ENCODE data around the gene GRAMD4. TPM values are rescaled to one million over a fixed set of nuclear protein-coding genes. Genes with fewer than 3 reads are reported as not detected.

GRAMD4 gene
- total and polyA plus RNA-seq, 2 experiments from 2014 or later, result 21.8 to 31.0 TPM

- no peak overlapping the region for H3K4me2 ChIP-seq
- H3K27me3 ChIP-seq, result no peaks in the 10 kb centered on the region
- H3K27ac ChIP-seq, result no peak overlapping the region
- H3K79me2 ChIP-seq, result peaks cover 80% of the 10 kb centered on the region
- no peaks in the 10 kb centered on the region for H3K9me2 ChIP-seq (replicated peaks; ENCODE audit: insufficient read depth)
- H3K9me3 ChIP-seq (ENCODE audit: low read depth), result no peaks in the 10 kb centered on the region
- no peak overlapping the region for H3K4me3 ChIP-seq
- WGBS (ENCODE audit: low lambda C conversion rate, missing lambda C conversion rate), result 77% methylated on average over 7 of the region's 12 CpGs
- H2AFZ ChIP-seq, result no peak overlapping the region
- no peak for DNase-seq (ENCODE audit: low spot score)
- peaks cover 21% of the 10 kb centered on the region for H3K4me1 ChIP-seq (ENCODE audit: insufficient read depth)
- TF ChIP-seq CTCF (IDR thresholded peaks at IDR 0.05; ENCODE audit: poor library complexity) (no peak), EZH2 (IDR thresholded peaks at IDR 0.05; ENCODE audit: borderline replicate concordance) (no peak), EZH2phosphoT487 (IDR thresholded peaks at IDR 0.05; ENCODE audit: low read depth, severe bottlenecking, unreplicated experiment) (no peak)
- no peaks in the 10 kb centered on the region for H3K36me3 ChIP-seq (replicated peaks; ENCODE audit: insufficient read depth, low read depth)
- H4K20me1 ChIP-seq (ENCODE audit: insufficient read depth, poor library complexity, severe bottlenecking), result peaks cover 48% of the 10 kb centered on the region
Measured at GRCh38 chr22:46586123-46586519, 34.1 kb upstream of the GRAMD4 start.

GRCh38 chr22:46586531-46587011, 33.6 kb upstream of the GRAMD4 start:
- no peak for DNase-seq (ENCODE audit: low spot score)
- H2AFZ ChIP-seq, result no peak overlapping the region
- peaks cover 44% of the 10 kb centered on the region for H4K20me1 ChIP-seq (ENCODE audit: insufficient read depth, poor library complexity, severe bottlenecking)
- TF ChIP-seq EZH2 (IDR thresholded peaks at IDR 0.05; ENCODE audit: borderline replicate concordance) (no peak), CTCF (IDR thresholded peaks at IDR 0.05; ENCODE audit: poor library complexity) (no peak), EZH2phosphoT487 (IDR thresholded peaks at IDR 0.05; ENCODE audit: low read depth, severe bottlenecking, unreplicated experiment) (no peak)
- no peak overlapping the region for H3K4me2 ChIP-seq
- peaks cover 75% of the 10 kb centered on the region for H3K79me2 ChIP-seq
- no peaks in the 10 kb centered on the region for H3K36me3 ChIP-seq (replicated peaks; ENCODE audit: insufficient read depth, low read depth)
- H3K9me3 ChIP-seq (ENCODE audit: low read depth), result no peaks in the 10 kb centered on the region
- no peak overlapping the region for H3K4me3 ChIP-seq
- WGBS (ENCODE audit: low lambda C conversion rate, missing lambda C conversion rate), result 90% methylated on average over 12 of the region's 12 CpGs
- no peaks in the 10 kb centered on the region for H3K27me3 ChIP-seq
- no peaks in the 10 kb centered on the region for H3K9me2 ChIP-seq (replicated peaks; ENCODE audit: insufficient read depth)
- no peak overlapping the region for H3K27ac ChIP-seq
- H3K4me1 ChIP-seq (ENCODE audit: insufficient read depth), result peaks cover 17% of the 10 kb centered on the region

- H3K36me3 ChIP-seq (replicated peaks; ENCODE audit: insufficient read depth, low read depth), result no peaks in the 10 kb centered on the region
- no peak overlapping the region for H3K4me2 ChIP-seq
- no peaks in the 10 kb centered on the region for H3K9me3 ChIP-seq (ENCODE audit: low read depth)
- no peak overlapping the region for H3K27ac ChIP-seq
- H3K79me2 ChIP-seq, result peaks cover 73% of the 10 kb centered on the region
- peaks cover 12% of the 10 kb centered on the region for H3K4me1 ChIP-seq (ENCODE audit: insufficient read depth)
- H3K4me3 ChIP-seq, result no peak overlapping the region
- no peaks in the 10 kb centered on the region for H3K9me2 ChIP-seq (replicated peaks; ENCODE audit: insufficient read depth)
- no peak for DNase-seq (ENCODE audit: low spot score)
- no peaks in the 10 kb centered on the region for H3K27me3 ChIP-seq
- peaks cover 42% of the 10 kb centered on the region for H4K20me1 ChIP-seq (ENCODE audit: insufficient read depth, poor library complexity, severe bottlenecking)
- TF ChIP-seq EZH2 (IDR thresholded peaks at IDR 0.05; ENCODE audit: borderline replicate concordance) (no peak), CTCF (IDR thresholded peaks at IDR 0.05; ENCODE audit: poor library complexity) (no peak), EZH2phosphoT487 (IDR thresholded peaks at IDR 0.05; ENCODE audit: low read depth, severe bottlenecking, unreplicated experiment) (no peak)
- WGBS (ENCODE audit: low lambda C conversion rate, missing lambda C conversion rate), result 93% methylated on average over 9 of the region's 9 CpGs
- no peak overlapping the region for H2AFZ ChIP-seq
Measured at GRCh38 chr22:46587061-46587460, 33.1 kb upstream of the GRAMD4 start.
